ENCODE data around the gene CPSF4. TPM values are rescaled to one million over a fixed set of nuclear protein-coding genes. Genes with fewer than 3 reads are reported as not detected.
A peak's percentile ranks its signal among the peaks of the same experiment; 100 is the strongest.
"Not testable (repeated sequence)": the region's sequence is repeated elsewhere in the genome, so short reads cannot be mapped to it uniquely, and the experiment has no call there.

Gene CPSF4
- total and polyA plus RNA-seq, 2 donors: 19.0 to 51.1 TPM

GRCh38 chr7:99501236-99501635 is 62.5 kb downstream of the CPSF4 start:
- Histone ChIP-seq H3K9me3 (ENCODE audit: control insufficient read depth in 2 of 2, insufficient read depth in 1 of 2, low read length in 1 of 2) (peaks cover 0 to 12% of the 10 kb centered on the region in 2 donors), H3K36me3 (ENCODE audit: control insufficient read depth in 2 of 2, insufficient read depth in 2 of 2, low read length in 1 of 2) (peaks cover 6 to 12% of the 10 kb centered on the region in 2 donors), H3K4me1 (ENCODE audit: control insufficient read depth in 2 of 2, insufficient read depth in 2 of 2, low read length in 2 of 2) (peaks cover 15 to 34% of the 10 kb centered on the region in 2 donors)
- H3K4me3 ChIP-seq (ENCODE audit: low read length in 2 of 2); DNase-seq (ENCODE audit: low read depth in 6 of 9, low spot score in 9 of 9); H3K27ac ChIP-seq (ENCODE audit: low read depth in 1 of 2, low read length in 1 of 2); H3K27me3 ChIP-seq (ENCODE audit: control insufficient read depth in 2 of 2, insufficient read depth in 1 of 2, low read length in 1 of 2): not testable (repeated sequence)
- WGBS: 99% methylated on average over 12 of the region's 12 CpGs

- H3K27ac ChIP-seq (ENCODE audit: low read depth in 1 of 2, low read length in 1 of 2): peak overlapping the region; percentile 69 to 93
- peaks cover 0 to 12% of the 10 kb centered on the region in 2 donors for H3K9me3 ChIP-seq (ENCODE audit: control insufficient read depth in 2 of 2, insufficient read depth in 1 of 2, low read length in 1 of 2)
- H3K4me3 ChIP-seq (ENCODE audit: low read length in 2 of 2): peak overlapping the region; percentile 90 to 96
- peaks cover 10 to 26% of the 10 kb centered on the region in 2 donors for H3K4me1 ChIP-seq (ENCODE audit: control insufficient read depth in 2 of 2, insufficient read depth in 2 of 2, low read length in 2 of 2)
- no peak for DNase-seq (ENCODE audit: low read depth in 6 of 9, low spot score in 9 of 9)
- H3K36me3 ChIP-seq (ENCODE audit: control insufficient read depth in 2 of 2, insufficient read depth in 2 of 2, low read length in 1 of 2): peaks cover 0 to 2% of the 10 kb centered on the region in 2 donors
- 10% methylated on average over 19 of the region's 19 CpGs for WGBS
- no peaks in the 10 kb centered on the region for H3K27me3 ChIP-seq (ENCODE audit: control insufficient read depth in 2 of 2, insufficient read depth in 1 of 2, low read length in 1 of 2)
Measured at GRCh38 chr7:99504281-99504602, 65.5 kb downstream of the CPSF4 start.

- H3K9me3 ChIP-seq (ENCODE audit: control insufficient read depth in 2 of 2, insufficient read depth in 1 of 2, low read length in 1 of 2): peaks cover 0 to 12% of the 10 kb centered on the region in 2 donors
- H3K4me3 ChIP-seq (ENCODE audit: low read length in 2 of 2): peak within 1 kb of the TSS; percentile 90 to 96
- WGBS: under 1% methylated on average over 53 of the region's 53 CpGs
- peaks cover 0 to 2% of the 10 kb centered on the region in 2 donors for H3K36me3 ChIP-seq (ENCODE audit: control insufficient read depth in 2 of 2, insufficient read depth in 2 of 2, low read length in 1 of 2)
- H3K4me1 ChIP-seq (ENCODE audit: control insufficient read depth in 2 of 2, insufficient read depth in 2 of 2, low read length in 2 of 2): peaks cover 10 to 26% of the 10 kb centered on the region in 2 donors
- no peaks in the 10 kb centered on the region for H3K27me3 ChIP-seq (ENCODE audit: control insufficient read depth in 2 of 2, insufficient read depth in 1 of 2, low read length in 1 of 2)
- peak; percentile 95 to 99 (median 97) for DNase-seq (ENCODE audit: low read depth in 6 of 9, low spot score in 9 of 9)
- peak within 1 kb of the TSS; percentile 93 to 95 for H3K27ac ChIP-seq (ENCODE audit: low read depth in 1 of 2, low read length in 1 of 2)
Measured at GRCh38 chr7:99504603-99505323, 66.0 kb downstream of the CPSF4 start, which contains the start of gene ZKSCAN5. Gene ZKSCAN5 (plus strand): TSS chr7:99504662. CDS start chr7:99506045, 1,383 bp downstream.

- H3K4me3 ChIP-seq (ENCODE audit: low read length in 2 of 2): peak overlapping the region; percentile 90 to 96
- H3K9me3 ChIP-seq (ENCODE audit: control insufficient read depth in 2 of 2, insufficient read depth in 1 of 2, low read length in 1 of 2): peaks cover 0 to 7% of the 10 kb centered on the region in 2 donors
- H3K36me3 ChIP-seq (ENCODE audit: control insufficient read depth in 2 of 2, insufficient read depth in 2 of 2, low read length in 1 of 2): peaks cover 0 to 2% of the 10 kb centered on the region in 2 donors
- peaks cover 10 to 26% of the 10 kb centered on the region in 2 donors for H3K4me1 ChIP-seq (ENCODE audit: control insufficient read depth in 2 of 2, insufficient read depth in 2 of 2, low read length in 2 of 2)
- 4% methylated on average over 11 of the region's 11 CpGs for WGBS
- peak overlapping the region; percentile 93 to 95 for H3K27ac ChIP-seq (ENCODE audit: low read depth in 1 of 2, low read length in 1 of 2)
- H3K27me3 ChIP-seq (ENCODE audit: control insufficient read depth in 2 of 2, insufficient read depth in 1 of 2, low read length in 1 of 2): no peaks in the 10 kb centered on the region
- DNase-seq (ENCODE audit: low read depth in 6 of 9, low spot score in 9 of 9): no peak
Measured at GRCh38 chr7:99505324-99505662, 66.5 kb downstream of the CPSF4 start.

Other genes starting within 250 kb of the CPSF4 start
- gene KPNA7, start 230.8 kb upstream of the CPSF4 start, total RNA-seq: not detected
- gene KPNA7, start 230.8 kb upstream of the CPSF4 start, polyA plus RNA-seq: 0.14 TPM
- gene MYH16, start 166.1 kb upstream of the CPSF4 start, total RNA-seq: 0.05 TPM
- gene MYH16, start 166.1 kb upstream of the CPSF4 start, polyA plus RNA-seq: 0.09 TPM
- gene ARPC1A, start 113.0 kb upstream of the CPSF4 start, total RNA-seq: 39.9 TPM
- gene ARPC1A, start 113.0 kb upstream of the CPSF4 start, polyA plus RNA-seq: 149 TPM
- gene ARPC1B, start 64.2 kb upstream of the CPSF4 start, total RNA-seq: 186 TPM
- gene ARPC1B, start 64.2 kb upstream of the CPSF4 start, polyA plus RNA-seq: 204 TPM
- 73.6 TPM for gene PDAP1, start 30.3 kb upstream of the CPSF4 start, total RNA-seq
- gene PDAP1, start 30.3 kb upstream of the CPSF4 start, polyA plus RNA-seq: 120 TPM
- 102 TPM for gene BUD31, start 30.0 kb upstream of the CPSF4 start, total RNA-seq
- gene BUD31, start 30.0 kb upstream of the CPSF4 start, polyA plus RNA-seq: 123 TPM
- gene PTCD1, start 145 bp upstream of the CPSF4 start, total RNA-seq: 2.8 TPM
- gene PTCD1, start 145 bp upstream of the CPSF4 start, polyA plus RNA-seq: 2.8 TPM
- gene ATP5MF, start 27.2 kb downstream of the CPSF4 start, total RNA-seq: 533 TPM
- gene ATP5MF, start 27.2 kb downstream of the CPSF4 start, polyA plus RNA-seq: 896 TPM
- 10.3 TPM for gene ZNF789, start 33.9 kb downstream of the CPSF4 start, total RNA-seq
- gene ZNF789, start 33.9 kb downstream of the CPSF4 start, polyA plus RNA-seq: 23.0 TPM
- gene ZNF394, start 61.3 kb downstream of the CPSF4 start, total RNA-seq: 26.1 TPM
- 41.3 TPM for gene ZNF394, start 61.3 kb downstream of the CPSF4 start, polyA plus RNA-seq
- 11.0 TPM for gene ZKSCAN5, start 65.7 kb downstream of the CPSF4 start, total RNA-seq
- gene ZKSCAN5, start 65.7 kb downstream of the CPSF4 start, polyA plus RNA-seq: 5.7 TPM
- gene FAM200A, start 113.2 kb downstream of the CPSF4 start, total RNA-seq: 7.6 TPM
- gene FAM200A, start 113.2 kb downstream of the CPSF4 start, polyA plus RNA-seq: 11.2 TPM
- 58.9 TPM for gene ZNF655, start 119.7 kb downstream of the CPSF4 start, total RNA-seq
- 117 TPM for gene ZNF655, start 119.7 kb downstream of the CPSF4 start, polyA plus RNA-seq
- gene TMEM225B, start 159.3 kb downstream of the CPSF4 start, total RNA-seq: 1.5 TPM
- 2.8 TPM for gene TMEM225B, start 159.3 kb downstream of the CPSF4 start, polyA plus RNA-seq
- 16.7 TPM for gene ZSCAN25, start 178.0 kb downstream of the CPSF4 start, total RNA-seq
- 9.8 TPM for gene ZSCAN25, start 178.0 kb downstream of the CPSF4 start, polyA plus RNA-seq
- 2.1 TPM for gene CYP3A5, start 241.1 kb downstream of the CPSF4 start, total RNA-seq
- gene CYP3A5, start 241.1 kb downstream of the CPSF4 start, polyA plus RNA-seq: 20.8 TPM